HG03354 (cell line): ENCODE measurements around the gene GIT1.

Source experiments
- ATAC-seq: cut with Tn5 transposase; IDR thresholded peaks from one replicate; pipeline ENCODE4 v1.9.1; 2021; ENCODE audit warnings: mild to moderate bottlenecking; ENCODE audit not compliant: unreplicated experiment, poor library complexity, severe bottlenecking

The GIT1 gene

DNA sequence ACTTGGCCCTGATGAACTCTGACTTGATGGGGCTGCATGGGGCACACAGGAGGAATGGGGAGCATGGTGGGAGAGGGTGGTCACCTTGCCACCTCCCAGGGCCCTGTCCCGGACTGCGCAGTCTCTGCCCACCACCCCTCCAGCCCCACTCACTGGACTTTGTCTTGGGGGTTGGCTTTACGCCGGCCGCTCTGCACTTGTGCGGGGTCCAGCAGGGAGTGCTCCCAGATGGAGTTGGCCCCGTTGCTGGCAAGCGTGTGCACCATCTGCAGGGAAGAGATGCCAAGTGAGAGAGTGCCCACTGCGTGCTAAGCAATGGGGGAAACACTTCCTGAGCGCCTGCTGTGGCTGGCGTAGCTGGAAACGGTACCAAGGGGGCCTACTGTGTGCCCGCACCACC is 6.7 kb downstream of the GIT1 start:
- no peak for ATAC-seq

DNA sequence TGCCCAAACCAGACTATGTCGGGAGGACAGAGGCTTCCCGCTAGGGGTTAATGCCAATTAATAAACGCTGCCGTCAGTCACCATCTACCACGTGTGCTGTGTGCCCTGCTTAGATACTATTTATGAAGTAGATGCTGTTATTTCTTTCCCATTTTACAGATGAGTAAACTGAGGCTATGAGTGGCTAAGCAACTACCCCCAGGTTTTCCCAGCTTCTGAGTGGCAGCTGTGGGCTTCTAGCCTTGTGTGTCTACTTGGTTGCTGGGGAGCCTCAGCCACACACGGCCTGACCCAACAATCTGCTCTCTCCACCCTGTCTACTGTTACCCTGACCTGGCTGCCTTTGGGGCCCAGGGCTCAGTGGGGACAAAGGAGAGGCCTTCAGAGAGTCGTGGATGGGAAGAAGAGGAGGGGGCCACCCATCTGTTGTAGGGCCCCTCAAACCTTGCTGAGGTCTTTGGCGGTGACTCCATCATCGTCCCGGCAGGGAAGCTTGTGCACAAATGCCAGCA is 7.1 kb downstream of the GIT1 start:
- no peak for ATAC-seq

DNA sequence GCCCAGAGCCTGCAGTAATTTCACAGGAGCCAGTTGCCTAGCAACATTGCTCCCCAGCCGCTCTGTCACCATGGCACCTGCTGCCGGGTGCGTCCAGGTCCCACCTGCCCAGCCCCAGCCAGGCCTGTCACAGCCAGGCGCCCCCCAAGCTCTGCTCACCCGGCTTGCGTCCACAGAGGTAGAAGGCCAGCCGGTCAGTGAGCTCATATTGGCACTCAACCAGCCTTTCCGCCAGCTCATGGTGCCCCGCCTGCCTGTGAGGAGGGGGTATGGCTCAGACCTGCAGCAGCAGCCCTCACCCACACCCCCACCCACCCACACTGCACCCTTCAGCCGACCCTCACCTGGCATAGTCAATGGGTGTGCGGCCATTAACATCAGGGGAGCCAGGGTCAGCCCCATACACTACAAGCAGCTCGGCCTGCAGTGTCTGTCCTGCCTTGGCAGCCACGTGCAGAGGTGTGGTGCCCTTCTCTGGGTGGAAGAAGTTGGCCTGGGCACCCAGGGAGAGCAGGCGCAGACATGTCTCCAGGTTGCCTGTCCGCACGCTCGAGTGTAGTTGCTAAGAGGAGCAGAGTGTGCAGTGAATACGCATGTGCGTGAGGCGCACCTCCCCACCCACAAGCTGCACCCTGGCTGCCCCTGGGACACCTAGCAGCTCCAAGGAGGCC is 7.7 kb downstream of the GIT1 start:
- no peak for ATAC-seq

DNA sequence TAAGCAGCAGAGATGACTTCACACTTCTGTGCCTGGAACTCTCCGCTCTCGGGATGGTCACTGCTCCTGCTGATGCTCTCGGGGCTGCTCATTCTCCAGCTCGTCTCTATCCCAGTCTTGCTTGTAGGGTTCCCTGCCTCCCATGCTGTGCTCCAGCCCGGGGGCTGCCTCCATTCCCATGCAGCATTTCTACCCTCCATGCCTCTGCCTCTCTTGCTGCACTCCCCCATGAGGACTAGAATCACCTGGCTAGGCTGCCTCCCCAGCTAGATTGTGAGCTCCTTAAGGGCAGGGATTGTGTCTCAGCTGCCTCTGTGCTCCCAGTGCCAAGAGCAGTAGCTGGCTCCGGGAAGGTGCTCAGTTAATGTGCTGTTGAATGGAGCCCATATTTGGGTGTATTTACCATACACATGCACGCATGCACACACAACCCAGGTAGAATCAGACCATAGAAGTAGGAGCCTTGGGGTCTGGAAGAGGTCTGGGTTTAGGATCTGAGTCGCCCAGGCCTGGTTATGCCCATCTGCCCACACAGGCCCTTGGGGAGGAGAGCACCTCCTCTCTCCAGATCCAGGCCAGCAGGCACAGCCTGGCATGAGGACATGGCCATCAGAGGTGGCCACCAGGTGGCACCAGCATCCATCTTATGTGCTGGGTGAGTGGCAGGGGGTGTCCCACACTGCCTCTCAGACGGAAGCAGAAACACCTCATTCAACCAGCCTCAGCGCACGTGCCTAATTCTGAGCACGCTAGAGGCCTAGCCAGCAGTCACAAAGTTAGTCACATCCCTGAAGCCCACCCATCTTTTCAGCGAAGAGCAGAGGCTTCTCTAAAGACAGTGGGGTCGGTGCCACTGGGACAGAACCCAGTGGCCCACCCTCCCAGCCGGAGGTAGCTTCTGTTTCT is 9.3 kb downstream of the GIT1 start:
- peak; percentile 79 for ATAC-seq

DNA sequence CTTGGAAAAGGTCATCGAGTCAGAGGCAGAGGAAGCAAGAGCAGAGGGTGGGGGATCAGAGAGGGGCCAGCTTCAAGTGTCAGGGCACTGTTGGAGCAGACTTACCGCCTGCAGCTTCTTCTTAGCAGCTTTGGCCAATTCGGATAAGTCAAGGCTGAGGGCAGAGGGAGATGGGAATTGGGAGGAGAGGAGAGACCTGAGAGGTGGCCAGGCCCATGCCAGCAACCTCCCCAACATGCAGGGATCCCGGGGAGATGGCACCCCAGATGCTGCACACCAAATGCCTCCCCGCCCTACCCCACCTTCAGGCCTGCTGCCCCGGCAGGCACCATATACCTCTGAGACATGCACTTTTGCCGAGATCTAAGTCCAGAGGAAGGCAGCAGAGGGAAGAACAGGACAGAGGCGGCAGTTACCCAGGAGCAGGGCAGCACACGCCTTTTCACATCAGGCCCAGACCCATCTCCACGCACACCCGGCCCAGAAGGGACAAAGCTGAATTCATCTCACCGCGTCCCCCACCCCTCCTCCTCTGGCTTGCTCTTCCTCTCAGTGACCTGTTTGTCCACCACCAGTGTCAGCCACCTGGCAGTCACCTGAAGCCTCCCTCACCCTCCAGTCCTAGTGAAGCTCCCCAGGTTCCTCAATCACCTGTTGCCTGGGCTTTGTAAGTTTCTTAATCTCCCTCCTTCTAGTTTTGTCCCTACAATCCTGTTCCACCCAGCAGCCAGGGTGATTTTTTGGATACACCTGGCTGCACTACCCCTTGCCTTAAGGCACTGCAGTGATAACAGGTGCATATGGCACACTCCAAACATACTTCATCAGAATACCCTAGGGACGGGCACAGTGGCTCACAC is 10.6 kb downstream of the GIT1 start:
- no peak for ATAC-seq

DNA sequence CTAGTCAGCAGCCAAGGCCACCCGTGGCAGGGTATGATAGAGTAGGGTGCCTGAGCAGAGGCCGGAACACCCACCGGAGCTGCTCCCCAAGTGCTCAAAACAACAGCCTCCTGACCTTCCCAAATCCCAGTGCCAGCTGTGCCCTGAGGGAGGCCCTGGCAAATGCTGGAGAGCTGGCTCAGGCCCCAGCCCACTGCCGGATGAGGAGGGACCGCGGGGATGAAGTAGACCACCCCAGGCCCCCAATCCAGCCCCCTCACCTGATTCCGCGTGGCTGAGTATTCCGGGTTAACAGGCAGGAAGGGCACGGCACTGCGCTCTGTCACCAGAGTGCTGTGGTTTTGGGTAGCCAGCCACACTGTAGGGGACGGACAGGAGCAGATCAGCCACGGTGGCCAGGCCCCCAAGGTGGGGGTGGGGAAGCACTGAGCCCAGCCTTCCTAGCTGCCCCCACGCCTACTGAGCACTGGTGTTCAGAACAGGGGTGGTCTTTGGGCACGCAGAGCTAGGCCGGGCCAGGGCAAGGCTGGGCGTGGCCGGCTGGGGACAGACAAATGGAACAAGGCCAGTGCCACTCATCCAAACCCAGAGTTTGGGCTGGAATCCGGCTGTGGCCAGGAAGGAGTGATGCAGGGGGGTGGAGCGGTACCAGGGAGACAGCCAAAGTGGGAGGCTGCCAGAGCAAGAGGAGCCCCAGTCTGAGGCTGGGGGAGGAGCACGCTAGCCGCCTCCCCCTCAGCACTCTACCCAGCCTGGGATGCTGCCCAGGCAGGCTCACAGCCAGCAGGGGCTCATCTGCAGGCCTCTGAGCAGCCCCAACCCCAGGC is 11.8 kb downstream of the GIT1 start:
- no peak for ATAC-seq

DNA sequence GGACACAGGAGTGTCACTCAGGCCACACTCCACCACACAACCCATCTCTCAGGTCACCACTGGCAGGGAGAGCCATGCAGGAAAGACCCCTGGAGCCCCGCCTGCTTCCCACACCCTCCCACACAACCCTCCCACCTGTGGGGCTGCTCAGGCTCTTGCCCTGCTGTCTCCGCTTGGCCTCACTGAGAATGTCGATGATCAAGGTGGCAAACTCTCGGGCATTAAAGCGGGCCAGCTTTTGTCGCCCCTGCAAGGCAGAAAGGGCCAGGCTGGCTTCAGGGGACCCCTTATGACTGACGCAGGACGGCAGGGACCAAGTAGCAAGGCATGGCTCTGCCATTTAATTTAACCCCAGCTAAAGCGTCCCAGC is 12.5 kb downstream of the GIT1 start:
- no peak for ATAC-seq

DNA sequence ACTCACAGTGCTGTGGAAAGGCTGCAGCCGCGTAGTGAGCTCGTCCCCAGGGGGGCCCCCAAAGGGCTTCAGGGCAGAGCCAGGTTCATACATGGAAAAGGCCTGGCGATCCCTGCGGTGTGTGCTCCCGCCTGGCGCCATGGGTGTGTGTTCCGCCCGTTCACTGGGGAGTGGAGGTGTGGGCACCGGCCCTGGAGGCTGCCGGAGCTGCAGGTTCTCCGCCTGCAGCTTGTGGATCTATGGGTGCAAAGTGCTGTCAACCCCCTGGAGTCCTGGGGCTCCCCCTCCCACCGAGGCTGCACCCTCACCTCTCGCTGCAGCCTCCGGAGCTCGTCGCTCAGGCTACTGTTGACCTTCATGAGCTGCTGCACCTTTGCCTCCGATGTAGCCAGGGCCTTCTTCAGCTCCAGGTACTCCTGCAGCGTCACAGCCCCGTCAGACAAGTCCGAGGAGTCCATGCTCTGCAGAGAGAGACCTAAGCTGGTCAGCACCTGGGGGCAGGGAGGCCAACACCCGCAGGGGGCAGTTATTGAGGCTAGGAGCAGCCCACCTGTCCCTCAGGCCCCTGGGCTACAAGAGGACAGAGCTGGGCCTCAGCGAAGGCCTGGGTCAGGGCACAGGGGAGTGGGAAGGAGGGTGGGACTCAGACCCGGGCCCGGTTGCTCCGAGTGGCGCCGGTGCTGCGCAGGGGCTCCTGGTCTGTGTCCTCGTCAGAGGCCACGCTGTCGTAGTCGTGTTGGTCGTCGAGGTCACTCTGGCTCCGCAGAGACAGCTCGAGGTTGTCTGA is 13.0 kb downstream of the GIT1 start:
- no peak for ATAC-seq

DNA sequence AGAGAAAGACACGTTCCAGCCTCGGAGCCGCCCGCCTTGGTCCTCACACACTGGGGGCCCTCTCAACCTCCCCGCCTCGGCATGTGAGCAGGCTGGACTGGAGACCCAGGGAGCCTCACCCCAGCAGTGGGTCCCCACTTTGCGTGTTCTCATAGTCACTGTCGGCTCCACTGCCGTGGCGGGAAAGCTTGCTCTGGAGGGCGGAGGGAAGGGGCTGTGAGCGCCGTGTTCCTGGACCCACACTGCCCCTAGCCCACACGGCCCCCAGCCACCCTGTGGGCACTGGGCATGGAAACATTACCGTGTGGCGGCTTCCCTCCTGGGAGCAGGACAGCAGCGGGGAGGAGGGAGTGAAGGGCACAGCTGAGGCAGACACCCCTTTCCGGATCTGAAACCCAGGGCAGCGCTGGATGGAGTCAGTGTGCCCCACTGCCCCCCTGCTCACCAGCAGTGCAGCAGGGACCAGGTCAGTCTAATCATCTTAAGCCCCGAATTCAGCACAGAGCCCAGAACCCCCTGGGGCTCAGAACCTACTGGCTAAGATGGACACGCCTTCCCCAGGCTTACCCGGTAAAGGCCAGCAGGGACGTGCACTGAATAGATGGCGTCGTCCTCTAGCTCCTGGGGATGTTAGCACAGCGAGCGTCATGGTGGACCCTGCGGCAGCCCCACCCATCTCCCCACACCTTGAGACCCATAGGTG is 13.8 kb downstream of the GIT1 start:
- ATAC-seq, result no peak

DNA sequence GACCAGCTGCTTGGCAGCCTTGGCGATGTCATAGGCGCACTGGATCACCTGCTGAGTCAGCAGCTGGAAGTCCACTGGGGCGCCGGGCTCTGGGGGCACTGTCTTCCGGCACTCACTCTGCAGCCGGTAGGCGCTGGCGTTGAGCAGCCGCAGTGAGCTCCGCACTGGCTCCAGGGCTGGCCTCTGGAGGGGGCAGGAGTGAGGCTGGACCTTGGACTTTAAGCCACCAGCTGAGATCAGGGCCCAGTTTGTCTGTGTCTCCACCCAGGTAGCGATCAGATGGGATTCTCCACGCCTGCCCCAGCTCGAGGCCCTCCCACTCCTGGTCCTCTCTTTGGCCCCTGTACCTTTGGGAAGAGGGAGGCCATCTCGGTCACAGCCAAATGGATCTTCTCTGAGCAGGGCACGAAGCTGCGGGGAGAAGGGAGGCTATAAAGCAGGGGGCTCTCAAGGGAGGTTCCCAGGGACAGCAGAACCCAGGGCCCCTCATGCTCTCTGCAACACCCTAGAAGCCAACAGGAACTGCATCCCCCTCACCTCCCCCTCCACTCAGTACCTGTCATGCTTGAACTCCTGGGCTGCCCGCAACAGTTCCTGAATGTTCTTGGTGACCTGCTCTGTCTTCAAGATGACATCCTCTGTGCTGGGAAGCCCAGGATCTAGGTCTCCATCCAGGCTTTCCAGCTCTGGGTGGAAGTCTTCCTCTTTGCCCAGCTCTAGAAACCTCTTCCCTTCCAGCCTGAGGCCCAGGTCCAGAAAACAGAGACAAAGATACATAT is 14.5 kb downstream of the GIT1 start:
- ATAC-seq, result no peak

DNA sequence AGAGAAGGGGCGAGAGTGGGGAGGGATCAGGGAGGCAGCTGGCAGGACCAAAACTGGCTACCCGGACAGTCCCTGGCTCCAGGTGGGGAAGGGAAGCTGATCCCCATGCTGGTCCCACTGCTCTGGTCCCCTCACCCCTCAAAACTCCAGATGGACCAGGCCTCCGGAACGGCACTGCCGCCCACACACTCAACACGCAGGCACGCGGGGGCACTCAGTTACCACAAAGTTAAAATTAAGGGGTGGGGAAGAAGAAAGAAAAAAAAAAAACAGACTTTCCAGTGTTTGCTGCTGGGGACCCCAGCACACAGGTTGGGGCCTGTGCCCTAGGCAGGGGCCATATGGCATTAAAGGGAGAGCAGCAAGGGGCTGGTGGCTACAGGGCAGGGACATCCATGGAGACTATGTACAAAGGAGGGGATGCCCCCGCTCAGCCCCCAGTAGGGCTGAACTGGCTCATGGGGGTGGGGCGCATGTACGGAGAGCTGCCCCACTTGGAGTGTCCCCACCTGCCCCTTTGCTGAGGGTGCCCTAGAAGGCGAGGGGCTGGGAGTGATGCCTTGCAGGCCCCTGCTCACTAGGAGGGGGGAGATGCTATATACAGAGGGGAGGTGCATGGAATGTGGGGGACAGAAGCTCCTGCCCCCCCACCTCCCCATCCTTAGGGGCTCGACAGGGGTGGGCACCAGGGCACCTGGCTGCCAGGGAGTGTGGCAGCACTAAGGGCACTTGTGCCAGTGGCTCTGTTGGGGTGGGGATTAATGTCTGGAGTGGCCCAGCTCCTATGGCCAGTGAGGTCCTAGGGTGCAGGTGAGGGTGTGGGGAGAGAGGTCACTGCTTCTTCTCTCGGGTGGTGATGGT is 15.3 kb downstream of the GIT1 start:
- ATAC-seq, result no peak

DNA sequence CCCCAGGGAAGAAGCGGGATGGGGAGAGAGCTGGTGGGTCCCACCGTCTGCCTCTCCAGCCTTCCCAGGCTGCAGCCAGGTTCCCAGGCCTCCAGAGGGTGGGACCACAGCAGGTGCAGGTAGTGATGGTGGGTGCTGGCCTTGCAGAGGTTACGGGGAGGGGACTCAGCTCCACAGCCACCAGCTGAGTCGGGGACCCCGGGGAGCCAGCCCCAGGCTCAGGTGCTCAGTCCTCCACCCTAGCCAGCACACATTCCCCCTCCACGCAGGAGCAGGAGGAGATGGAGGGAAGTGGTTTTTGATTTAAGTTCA is 15.9 kb downstream of the GIT1 start:
- ATAC-seq, result no peak

DNA sequence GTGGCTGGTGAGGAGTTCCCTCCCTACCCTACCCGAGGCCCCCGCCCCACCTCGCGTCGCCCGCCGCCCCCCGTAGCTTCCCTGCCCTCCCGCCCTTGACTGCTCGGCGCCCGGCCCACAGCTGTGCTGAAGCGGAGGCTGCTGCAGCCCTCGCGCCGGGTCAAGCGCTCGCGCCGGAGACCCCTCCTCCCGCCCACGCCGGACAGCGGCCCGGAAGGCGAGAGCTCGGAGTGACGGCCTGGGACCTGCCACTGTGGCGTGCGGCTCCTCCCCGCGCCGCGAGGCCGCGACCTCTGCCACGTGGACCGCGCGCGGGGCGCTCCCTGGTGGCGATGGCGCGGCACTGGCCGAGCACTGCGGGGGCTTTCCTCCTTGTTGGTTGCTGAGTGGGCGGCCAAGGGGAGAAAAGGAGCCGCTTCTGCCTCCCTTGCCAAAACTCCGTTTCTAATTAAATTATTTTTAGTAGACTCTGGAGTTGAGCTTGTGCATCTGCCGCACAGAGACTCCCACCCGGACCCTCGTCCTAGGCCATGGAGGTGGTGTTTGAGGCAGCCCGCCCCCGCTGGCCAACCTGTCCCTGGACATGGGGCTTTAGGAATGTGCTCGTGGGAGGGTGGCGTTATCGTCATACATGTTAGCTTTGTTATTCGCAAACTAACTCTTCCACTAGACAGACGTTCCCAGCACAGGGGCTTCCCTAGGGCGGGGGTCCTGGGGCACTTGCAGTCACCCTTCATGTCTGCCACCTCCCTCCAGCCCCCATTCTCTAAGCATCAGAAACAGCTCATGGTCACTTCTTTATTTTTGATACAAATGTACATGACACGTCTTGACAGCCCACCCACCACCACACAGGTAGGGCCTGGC is 16.5 kb downstream of the GIT1 start:
- ATAC-seq, result no peak

DNA sequence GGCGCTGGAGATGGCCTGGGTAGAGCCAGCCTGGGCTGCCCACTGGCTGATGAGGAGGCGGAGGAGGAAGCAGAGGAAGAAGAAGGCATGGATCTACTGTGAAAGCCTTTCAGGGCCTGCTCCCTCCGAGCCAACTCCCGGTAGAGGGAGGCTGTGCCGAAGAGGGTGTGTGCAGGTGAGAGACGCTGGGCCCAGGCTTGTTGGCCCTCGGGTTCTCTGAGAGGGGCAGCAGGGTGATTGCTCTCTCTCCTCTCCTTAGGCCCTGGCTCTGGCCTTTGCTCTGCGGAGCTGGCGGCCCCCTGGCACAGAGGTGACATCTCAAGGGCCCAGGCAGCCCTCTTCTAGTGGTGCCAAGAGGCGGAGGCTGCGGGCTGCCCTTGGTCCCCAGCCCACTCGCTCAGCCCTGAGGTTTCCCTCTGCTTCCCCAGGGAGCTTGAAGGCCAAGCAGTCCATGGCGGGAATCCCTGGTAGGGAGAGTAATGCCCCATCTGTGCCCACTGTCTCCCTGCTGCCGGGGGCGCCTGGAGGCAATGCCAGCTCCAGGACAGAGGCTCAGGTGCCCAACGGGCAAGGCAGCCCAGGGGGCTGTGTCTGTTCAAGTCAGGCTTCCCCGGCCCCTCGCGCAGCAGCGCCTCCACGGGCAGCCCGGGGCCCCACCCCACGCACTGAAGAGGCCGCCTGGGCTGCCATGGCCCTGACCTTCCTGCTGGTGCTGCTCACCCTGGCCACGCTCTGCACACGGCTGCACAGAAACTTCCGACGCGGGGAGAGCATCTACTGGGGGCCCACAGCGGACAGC is 17.4 kb downstream of the GIT1 start:
- ATAC-seq, result no peak

DNA sequence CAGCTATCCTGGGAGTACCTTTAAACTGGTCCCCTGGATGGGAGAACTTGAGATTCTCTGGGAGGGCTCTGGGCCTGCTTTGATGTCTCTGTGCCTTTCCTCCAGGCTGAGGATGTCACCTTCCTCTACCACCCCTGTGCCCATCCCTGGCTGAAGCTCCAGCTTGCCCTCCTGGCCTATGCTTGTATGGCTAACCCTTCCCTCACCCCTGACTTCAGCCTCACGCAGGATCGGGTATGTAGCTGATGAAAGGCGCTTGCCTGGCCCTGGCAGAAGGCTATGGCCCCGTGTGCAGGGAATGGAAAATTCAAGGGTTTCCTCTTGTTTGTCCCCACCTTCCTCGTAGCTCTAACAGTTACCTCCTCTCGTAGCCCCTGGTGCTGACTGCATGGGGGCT is 18.0 kb downstream of the GIT1 start:
- ATAC-seq, result no peak
